HG03460 (cell line): ENCODE results near the gene CKS2.
A peak's percentile ranks its signal among the peaks of the same experiment; 100 is the strongest.
"Not testable (repeated sequence)": the region's sequence is repeated elsewhere in the genome, so short reads cannot be mapped to it uniquely, and the experiment has no call there.

Experiments
- ATAC-seq: cut with Tn5 transposase; IDR thresholded peaks from one replicate; pipeline ENCODE4 v1.9.1; 2021; ENCODE audit not compliant: unreplicated experiment

CKS2 gene

DNA sequence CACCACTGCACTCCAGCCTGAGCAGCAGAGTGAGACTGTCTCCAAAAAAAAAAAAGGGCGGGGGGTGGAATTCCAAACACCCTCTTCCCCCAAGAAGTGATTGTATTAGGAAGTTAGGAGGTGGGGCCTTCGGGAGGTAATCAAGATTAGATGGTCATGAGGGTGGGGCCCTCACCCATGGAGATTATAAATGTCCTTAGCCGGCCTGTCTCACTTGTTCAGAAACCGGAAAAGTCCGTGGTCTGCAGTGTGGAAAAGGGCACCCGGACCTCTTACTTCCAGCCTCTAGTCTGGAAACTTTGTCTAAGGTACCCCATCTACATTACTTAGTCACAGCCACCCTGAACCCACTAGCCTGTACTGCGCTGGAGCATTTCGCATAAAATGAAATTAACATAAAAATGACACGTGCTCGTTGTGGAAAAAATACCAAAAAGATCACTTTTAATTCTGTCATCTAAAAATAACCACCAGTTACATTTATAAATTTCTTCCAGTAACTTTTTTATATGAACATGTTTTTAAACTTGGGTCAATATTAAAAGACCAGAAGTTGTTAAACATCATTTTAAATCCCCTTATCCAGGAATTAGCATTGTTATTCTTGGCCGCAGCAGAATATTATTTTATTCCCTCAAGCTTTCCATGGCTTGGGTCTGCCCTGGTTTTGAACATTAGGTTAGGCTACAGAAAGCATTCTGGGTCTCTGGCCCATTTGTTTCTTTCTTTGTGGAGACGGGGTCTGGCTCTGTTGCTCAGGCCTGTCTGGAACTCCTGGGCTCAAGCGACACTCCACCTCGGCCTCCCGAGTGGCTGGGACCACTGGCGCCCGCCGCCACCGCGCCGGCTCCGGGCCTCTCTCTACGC lies 1.2 kb upstream of the CKS2 start:
- no peak for ATAC-seq

DNA sequence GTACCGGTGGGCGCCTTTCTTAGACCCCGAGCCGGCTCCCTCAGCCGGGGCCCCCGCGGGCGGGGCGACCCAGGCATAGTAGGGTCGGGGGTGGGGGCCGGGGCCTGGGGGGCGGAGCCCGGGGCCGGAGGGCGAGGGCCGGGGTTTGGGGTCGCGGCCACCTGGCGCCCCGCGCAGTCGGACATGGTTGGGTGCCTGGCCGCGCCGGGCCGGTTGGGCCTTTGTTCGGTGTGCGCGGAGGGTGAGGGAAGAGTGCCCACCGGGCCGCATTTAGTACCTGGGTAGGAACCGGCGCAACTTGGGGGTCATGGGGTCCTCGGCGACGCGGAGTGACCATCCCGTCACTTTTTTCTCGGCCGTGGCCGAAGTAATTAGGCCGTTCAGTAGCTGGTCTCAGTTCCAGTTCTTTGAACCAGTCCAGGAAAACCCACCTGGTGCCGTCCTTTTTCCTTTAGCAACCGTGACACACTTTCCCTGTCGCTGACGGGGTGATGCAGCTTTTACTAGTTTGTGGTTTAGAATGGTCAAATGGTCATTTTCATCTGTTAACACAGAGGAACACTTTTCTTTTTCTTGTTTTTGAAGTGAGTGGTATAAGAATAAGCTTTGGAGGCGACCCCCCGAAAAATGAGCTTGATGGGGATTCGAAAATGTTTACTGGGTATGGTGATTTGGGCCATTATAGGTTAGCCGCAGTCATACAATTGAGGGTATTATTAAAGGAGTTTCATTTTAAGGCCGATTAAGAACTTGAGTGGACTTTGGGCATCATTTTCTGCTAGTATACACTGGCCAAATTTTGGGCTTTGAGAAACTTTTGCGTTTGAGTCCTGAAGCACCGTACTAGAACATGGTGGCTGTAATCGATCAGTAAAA lies 589 bp downstream of the CKS2 start:
- ATAC-seq = no peak

DNA sequence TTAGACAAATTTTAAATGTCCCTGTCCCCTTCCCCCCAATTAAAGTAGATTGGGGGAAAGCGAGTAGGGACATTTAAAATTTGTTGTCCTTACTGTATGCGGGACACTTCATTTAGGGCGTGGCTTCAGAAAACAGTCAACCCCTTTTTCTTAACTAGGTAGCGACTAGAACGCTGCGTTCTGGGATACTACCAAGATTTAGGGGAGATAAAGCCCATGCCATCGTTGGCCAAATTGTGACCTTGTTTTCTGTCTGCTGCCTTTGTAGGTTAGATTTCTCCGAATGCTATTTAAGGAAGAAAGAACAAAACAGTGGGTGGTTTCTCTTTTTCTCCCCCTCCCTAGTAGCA lies 1.2 kb downstream of the CKS2 start:
- no peak for ATAC-seq

DNA sequence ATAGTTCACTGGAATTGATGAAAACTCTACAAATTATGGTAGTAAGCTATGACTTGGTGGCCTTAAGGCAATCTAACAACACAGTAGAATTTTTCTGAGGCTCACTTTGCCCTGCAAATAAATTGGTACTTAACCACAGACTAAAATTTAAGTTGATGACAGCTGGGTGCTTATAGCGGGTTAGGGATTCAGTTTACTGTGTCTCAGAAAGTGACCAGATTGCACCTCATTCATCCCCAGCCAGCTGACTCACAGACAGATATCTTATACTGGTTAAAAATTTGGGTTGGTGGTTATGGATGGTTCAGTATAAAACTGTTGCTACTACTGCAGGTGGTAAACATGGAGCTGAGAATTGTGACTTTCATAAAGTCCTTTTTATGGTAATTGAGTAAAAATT lies 2.8 kb downstream of the CKS2 start:
- no peak for ATAC-seq

DNA sequence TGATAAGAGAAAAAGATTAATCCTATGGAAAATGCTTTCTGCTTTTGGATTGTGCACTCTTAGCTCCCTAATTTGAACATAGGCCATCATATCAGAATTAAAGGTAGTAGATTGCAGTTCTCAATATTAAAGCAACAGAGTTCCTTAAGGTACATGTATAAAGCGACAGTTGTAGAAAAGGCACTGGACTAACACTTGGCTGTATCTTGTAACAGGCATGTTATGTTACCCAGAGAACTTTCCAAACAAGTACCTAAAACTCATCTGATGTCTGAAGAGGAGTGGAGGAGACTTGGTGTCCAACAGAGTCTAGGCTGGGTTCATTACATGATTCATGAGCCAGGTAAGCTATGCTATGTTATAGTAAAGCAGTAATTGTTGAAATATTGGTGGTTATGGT lies 4.0 kb downstream of the CKS2 start:
- no peak for ATAC-seq

DNA sequence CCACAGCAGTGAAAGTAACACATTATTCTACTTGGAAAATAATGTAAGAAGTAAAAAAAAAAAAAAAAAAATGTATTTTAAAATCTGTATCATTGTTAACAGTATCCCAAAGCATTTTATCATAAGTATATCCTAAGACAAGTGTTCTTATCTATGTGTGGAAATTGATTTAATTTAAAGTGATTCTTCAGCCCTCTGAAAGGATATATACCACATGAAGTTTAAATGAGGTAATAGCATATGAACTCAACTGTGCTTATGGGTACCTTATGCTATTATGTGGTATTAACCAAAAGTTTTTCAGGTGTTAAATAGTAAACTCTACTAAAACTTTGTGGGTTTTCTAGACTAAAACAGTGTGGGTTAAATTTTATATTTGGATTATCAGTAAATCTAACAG lies 4.5 kb downstream of the CKS2 start:
- no peak for ATAC-seq

DNA sequence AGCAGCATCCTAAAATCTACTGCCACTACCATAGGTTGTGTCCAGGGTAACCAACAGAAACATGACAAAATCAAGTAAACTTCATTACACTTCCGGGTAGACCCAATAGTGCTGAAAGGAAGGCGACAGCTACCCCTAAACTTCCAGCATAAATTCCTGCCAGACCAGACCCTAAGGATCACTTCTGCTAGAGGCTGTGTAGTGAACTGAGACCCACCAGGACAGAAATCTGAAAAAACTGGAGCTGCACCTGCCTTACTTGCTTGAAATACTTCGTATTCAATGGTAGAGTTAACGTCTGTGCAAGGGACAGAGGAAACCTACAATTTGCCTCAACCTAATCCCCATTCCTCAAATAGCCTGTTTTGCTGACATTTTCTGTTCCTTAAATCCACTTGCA lies 6.3 kb downstream of the CKS2 start:
- ATAC-seq = no peak

DNA sequence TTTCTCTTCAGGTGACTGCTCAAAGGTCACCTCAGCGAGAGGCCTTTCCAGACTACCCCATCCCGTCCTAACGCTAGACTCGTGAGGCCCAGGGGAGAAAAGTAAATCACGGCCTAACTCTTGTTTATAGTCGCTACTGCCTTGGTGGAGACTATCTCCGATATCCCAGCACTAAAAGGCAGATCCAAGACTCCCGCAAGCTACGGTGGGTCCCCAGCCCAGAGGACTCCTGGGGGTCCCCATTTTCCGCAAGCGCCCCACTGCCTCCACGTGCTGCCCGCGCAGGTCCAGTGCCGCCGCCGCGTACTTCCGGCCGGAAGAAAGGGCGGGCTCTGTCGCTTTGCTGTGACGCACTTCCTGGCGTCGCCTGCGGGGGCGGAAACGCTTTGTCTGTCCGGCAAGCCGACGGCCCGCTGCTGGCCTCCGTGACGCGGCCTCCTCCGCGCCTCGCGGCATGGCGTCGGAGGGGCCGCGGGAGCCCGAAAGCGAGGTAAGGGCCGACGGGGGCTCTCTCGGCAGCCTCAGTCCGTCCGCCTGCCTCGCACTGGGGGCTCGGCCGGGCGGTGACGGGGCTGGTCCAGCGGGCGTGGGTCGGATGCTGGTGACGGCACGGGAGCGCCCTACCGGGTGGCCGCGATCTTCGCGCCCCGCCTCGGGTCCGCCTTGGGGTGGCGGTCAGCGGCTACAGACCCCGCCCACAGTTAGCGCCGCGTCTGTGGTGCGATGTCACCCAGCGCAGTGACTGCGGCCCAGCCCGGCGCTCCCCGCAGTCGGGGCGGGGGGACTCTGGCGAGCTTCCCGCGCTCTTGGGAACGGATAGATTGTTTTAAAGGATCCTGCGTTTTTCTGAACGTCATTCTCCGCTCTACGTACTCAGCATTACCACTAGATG lies 7.4 kb downstream of the CKS2 start, which contains the start of gene SECISBP2:
TSS of gene SECISBP2 (plus strand) at position 378 of the 892 bp plus-strand sequence. CDS start at position 455, 77 bp downstream.
- peak; percentile 83 for ATAC-seq

DNA sequence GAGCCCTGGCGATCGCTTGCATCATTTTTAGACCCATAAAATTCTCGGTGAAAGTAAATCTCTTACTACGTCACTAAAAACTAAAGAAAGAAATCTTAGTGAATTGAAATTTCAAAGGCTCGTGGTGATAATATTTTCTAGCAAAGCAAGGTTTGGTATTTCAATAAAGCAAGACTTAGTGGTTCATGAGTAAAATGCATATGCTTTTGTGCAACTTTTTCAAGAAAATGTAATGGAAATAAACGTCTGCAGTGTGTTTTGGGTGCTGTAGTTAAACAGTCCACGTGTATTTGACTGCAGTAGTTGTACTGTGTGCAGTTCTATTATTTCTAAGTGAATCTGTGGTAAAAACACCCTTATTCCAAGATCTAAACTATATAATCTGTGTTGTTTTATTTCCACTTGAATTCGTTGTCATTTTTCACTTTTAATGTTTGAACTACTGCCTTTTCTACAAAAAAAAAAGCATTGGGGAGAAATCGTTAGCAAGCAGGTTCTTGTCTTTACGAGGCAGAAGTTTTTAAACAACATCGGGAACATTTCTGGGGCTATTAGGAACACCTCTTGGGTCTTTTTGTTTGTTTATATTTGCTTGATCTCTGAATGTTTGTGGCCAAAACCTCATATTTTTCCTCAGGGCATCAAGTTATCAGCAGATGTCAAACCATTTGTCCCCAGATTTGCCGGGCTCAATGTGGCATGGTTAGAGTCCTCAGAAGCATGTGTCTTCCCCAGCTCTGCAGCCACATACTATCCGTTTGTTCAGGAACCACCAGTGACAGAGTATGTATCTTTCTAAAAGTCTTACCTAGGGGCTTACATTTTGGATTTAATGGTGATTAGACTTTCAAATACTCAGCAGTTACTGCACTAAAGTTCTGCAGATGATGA lies 8.3 kb downstream of the CKS2 start:
- ATAC-seq = no peak

DNA sequence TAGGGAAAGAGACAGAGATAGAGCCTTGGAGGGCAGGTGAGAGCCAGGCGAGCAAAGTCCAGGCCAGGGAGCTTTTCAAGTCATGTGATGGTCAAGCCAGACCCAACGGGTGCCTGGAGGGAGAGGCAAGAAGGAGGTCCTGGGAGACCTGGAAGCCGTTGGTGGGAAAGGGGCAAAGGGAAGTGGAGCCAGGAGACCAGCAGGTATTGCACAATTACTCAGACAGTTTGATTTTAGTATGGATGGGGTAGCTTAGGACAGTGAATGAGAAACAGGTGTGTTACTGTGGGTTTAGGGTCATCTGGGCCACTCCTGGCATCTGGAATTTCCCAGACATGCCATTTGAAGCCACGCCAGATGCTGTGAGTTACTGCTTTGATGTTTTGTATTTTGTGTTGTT lies 12.4 kb downstream of the CKS2 start:
- ATAC-seq = no peak

DNA sequence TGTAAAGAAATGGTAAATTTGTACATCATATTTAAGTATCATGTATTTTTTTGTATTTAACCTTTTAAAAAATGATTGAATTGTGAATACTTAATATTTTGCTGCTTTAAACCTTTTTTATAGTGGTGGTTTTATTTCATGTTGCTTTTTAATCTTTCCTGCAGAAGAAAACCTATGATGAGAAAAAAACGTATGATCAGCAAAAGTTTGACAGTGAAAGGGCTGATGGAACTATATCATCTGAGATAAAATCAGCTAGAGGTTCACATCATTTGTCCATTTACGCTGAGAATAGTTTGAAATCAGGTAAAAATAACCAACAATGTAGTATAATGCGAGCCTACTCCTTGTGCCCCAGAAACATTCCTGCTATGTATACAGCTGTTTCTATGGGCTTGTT lies 14.7 kb downstream of the CKS2 start:
- no peak for ATAC-seq

DNA sequence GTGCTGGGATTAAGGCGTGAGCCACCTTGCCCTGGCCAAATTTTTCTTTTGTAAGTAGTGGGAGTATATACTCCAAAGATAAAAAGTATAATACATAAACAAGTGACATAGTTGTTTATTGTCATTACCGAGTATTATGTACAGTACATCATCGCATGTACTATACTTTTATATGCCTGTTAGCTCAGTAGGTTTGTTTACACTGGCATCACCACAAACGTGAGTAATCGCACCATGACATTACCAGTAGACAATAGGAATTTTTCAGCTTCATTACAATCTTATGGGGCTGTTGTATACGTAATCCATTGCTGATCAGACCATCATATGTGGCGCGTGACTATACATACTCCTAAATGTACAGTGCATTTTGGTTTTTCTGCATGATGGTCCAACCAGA lies 17.1 kb downstream of the CKS2 start:
- no peak for ATAC-seq

DNA sequence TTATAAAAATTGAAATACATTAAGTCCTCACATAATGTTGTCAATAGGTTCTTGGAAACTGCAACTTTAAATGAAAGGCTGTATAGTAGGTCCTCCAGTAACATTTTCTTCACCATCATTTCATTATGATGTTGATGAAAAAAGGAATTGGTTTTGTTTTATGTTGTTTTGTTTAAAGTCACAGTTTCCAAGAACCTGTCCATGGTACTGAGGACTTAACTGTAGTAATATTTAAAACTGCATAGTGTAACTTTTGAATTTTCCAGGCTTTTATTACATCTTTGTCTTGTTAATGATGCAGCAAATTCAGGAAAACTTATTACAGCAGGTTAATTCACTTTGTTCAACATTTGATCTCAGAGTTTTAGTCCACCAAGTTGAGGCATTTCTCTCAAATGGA lies 18.9 kb downstream of the CKS2 start:
- ATAC-seq = no peak

DNA sequence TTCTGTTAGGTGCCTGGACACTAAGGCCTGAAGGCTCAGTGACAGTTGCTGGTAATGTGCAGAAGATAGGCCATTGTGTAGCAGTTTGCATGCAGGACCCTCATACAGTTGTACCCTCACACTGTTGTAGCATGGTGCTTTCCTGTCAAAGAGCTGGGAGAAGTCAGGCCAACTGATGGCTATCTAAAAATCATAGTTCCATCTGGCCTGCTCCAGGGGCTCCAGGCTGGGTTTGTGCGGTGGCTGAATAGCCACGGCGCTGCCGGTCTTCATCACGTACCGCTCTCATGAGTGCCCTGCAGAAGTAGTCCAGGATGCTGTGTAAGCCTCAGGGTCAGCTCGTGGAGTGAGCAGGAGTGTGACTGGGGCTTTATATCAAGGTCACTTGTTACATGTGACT lies 19.5 kb downstream of the CKS2 start:
- ATAC-seq = no peak

DNA sequence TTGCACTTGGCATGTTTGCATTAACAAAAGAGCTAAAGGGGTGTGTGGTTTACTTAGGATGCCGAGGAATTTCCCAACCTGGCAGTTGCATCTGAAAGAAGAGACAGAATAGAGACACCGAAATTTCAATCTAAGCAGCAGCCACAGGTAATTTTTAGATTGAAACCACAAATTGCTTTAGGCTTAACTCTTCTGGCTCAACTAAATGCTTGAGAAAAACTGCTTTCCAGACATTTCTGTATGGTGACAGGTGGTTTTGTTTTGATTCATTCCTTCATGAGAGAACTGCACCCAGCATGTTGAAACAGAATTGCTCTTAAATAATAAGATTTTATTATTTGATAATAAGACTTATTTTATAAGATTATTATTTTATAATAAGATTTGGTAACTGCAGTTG lies 28.8 kb downstream of the CKS2 start:
- ATAC-seq = no peak

DNA sequence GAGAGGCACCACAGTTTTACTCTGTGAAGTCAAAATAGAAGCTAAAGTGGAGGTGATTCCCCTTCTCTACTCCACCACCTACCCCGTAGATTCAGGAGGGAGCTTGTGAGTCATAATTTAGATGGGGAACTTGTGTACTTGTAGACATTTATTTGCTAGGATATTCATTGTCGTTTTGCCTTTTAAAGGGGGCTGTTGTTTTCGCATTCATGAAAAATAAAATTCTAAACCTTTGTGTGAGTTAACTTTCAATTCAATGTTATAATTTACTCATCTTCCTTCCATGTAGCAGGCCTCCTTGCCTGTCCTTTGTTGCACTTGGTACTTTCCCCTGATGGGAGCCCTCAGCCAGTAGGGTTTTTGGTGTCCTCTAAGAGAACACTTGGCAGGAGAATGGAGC lies 29.3 kb downstream of the CKS2 start:
- ATAC-seq = no peak

DNA sequence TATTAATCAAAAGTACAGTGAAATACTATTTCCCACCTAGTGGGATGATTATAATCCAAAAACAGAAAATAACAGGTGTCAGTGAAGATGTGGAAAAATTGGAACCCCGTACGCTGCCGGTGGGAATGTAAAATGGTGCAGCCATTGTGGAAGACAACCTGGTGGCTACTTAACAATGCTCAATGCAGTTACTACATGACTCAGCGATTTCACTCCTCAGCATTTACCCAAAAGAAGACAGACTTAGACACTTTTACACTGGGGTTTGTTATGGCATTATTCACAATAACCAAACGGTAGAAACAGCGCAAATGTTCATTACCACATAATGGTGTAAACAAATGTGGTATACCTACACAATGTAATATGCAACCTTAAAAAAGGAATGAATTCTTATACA lies 31.2 kb downstream of the CKS2 start:
- no peak for ATAC-seq

DNA sequence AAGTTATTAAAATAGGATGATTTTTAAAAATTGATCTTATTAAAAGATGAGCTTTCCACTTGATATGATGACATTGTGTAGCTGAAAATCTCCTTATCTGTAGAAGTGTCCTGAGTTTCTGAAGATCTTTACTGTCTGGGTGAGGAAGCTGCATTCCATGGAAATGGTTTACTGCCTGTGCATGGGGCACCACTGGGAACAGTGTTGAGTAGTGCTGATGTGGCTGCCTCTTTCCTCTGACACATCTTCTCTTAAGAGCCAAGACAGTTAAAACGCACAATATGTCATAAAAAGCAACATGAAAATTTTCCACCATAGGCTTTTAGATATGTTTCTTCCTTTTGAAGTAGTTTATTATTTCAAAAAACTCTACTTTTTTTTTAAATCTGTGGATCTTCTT lies 32.0 kb downstream of the CKS2 start:
- no peak for ATAC-seq

DNA sequence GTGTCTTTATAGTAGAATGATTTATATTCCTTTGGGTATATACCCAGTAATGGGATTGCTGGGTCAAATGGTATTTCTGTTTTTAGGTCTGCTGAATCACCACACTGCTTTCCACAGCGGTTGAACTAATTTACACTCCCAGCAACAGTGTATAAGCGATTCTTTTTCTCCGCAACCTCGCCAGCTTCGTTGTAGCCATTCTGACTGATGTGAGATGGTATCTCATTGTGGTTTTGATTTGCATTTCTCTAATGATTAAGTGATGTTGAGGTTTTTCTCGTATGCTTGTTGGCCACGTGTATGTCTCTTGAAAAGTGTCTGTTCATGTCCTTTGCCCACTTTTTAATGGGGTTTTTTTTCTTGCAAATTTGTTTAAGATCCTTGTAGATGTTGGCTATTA lies 32.8 kb downstream of the CKS2 start:
- ATAC-seq = not testable (repeated sequence)

DNA sequence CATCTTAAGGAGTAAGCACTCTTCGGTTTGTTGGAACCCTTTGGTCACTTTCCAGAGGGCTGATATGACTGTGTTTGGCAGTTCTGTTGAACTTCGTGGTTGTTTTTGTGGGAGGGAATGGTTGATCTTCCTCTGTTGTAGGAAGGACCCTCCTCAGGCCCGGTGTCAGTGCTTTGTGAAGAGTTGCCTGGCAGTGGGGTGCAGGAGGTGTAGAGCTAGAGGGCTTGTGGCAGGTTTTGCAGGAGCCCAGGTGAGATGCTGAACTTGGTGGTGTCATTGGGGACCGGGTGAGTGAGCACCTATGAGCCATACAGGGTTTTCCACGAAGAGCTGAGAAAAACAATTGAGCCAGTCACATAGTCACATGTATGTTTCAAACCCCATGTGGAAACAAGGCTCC lies 34.5 kb downstream of the CKS2 start:
- no peak for ATAC-seq
